A549 treated with Mapracorat at 1 μM for 4 hours (cell line): ENCODE data around the gene KRTAP10-2. TPM values are rescaled to one million over a fixed set of nuclear protein-coding genes. Genes with fewer than 3 reads are reported as not detected.

Experiments
- total RNA-seq: library from RNA; stranded (reverse); fragments of 200-300 nt; extraction: Qiagen RNA extraction; gene quantifications from 5 replicates; pipeline ENCODE4 v1.2.3, GENCODE V29; 2022

Gene KRTAP10-2
- total RNA-seq: not detected in 5 replicates

GRCh38 chr21:44551340-44551961 lies at the start of gene KRTAP10-2:
Gene KRTAP10-2, minus strand, starts transcription at chr21:44551505. Its CDS starts 47 bp downstream, at chr21:44551458.

GRCh38 chr21:44600118-44600978 lies 49.0 kb upstream of the KRTAP10-2 start, which contains the start of gene KRTAP10-7:
Gene KRTAP10-7, plus strand, starts transcription at chr21:44600597. Its CDS starts 25 bp downstream, at chr21:44600622.

GRCh38 chr21:44592446-44593311 lies 41.4 kb upstream of the KRTAP10-2 start, which contains the start of gene KRTAP10-6:
Gene KRTAP10-6, minus strand, starts transcription at chr21:44592505. Its CDS starts 21 bp downstream, at chr21:44592484.

GRCh38 chr21:44580231-44580821 lies 29.0 kb upstream of the KRTAP10-2 start, which contains the start of gene KRTAP10-5:
Gene KRTAP10-5, minus strand, starts transcription at chr21:44580604. Its CDS starts 26 bp downstream, at chr21:44580578.

GRCh38 chr21:44573630-44574456 lies 22.5 kb upstream of the KRTAP10-2 start, which contains the start of gene KRTAP10-4:
Gene KRTAP10-4, plus strand, starts transcription at chr21:44573729. Its CDS starts 30 bp downstream, at chr21:44573759.

GRCh38 chr21:44558695-44559094 lies 7.4 kb upstream of the KRTAP10-2 start, which contains the start of gene KRTAP10-3:
Gene KRTAP10-3, minus strand, starts transcription at chr21:44558795. Its CDS starts 80 bp downstream, at chr21:44558715.

GRCh38 chr21:44539991-44540666 lies 11.2 kb downstream of the KRTAP10-2 start, which contains the start of gene KRTAP10-1:
Gene KRTAP10-1, minus strand, starts transcription at chr21:44540195. Its CDS starts 45 bp downstream, at chr21:44540150.

Other genes with a start within 250 kb of the KRTAP10-2 start
- gene CFAP410, start 212.1 kb downstream of the KRTAP10-2 start, total RNA-seq: 5.2 to 11.5 TPM (median 8.8 TPM) in 5 replicates
- 5.5 to 10.6 TPM (median 8.1 TPM) in 5 replicates for gene TRPM2, start 197.9 kb downstream of the KRTAP10-2 start, total RNA-seq
- 1.5 to 2.3 TPM (median 2.1 TPM) in 5 replicates for gene LRRC3, start 96.0 kb downstream of the KRTAP10-2 start, total RNA-seq
- gene KRTAP10-1, start 11.3 kb downstream of the KRTAP10-2 start, total RNA-seq: not detected in 5 replicates
- gene KRTAP10-3, start 7.3 kb upstream of the KRTAP10-2 start, total RNA-seq: not detected in 5 replicates
- not detected in 5 replicates for gene KRTAP10-4, start 22.2 kb upstream of the KRTAP10-2 start, total RNA-seq
- gene KRTAP10-5, start 29.1 kb upstream of the KRTAP10-2 start, total RNA-seq: not detected in 5 replicates
- gene KRTAP10-6, start 41.0 kb upstream of the KRTAP10-2 start, total RNA-seq: not detected in 5 replicates
- gene KRTAP10-7, start 49.1 kb upstream of the KRTAP10-2 start, total RNA-seq: not detected in 5 replicates
- not detected in 5 replicates for gene KRTAP10-8, start 60.6 kb upstream of the KRTAP10-2 start, total RNA-seq
- not detected in 5 replicates for gene KRTAP10-9, start 75.6 kb upstream of the KRTAP10-2 start, total RNA-seq
- not detected in 5 replicates for gene KRTAP10-10, start 85.9 kb upstream of the KRTAP10-2 start, total RNA-seq
- gene KRTAP10-11, start 94.9 kb upstream of the KRTAP10-2 start, total RNA-seq: not detected in 5 replicates
- not detected in 5 replicates for gene KRTAP12-4, start 103.2 kb upstream of the KRTAP10-2 start, total RNA-seq
- gene KRTAP12-3, start 106.4 kb upstream of the KRTAP10-2 start, total RNA-seq: not detected in 5 replicates
- not detected in 5 replicates for gene KRTAP12-2, start 115.4 kb upstream of the KRTAP10-2 start, total RNA-seq
- gene KRTAP12-1, start 130.7 kb upstream of the KRTAP10-2 start, total RNA-seq: not detected in 5 replicates
- gene KRTAP10-12, start 145.7 kb upstream of the KRTAP10-2 start, total RNA-seq: not detected in 5 replicates
- gene TSPEAR, start 160.1 kb upstream of the KRTAP10-2 start, total RNA-seq: not detected in 5 replicates